ENCODE data around the gene TTLL11. TPM values are rescaled to one million over a fixed set of nuclear protein-coding genes. Genes with fewer than 3 reads are reported as not detected.
"Not testable (repeated sequence)": the region's sequence is repeated elsewhere in the genome, so short reads cannot be mapped to it uniquely, and the experiment has no call there.

The TTLL11 gene
- total RNA-seq, 1 donor from 2014 or later, result 5.3 TPM

- no peak for DNase-seq
Observed at GRCh38 chr9:121999556-121999955, 93.6 kb downstream of the TTLL11 start.

GRCh38 chr9:121998513-121999049, 94.5 kb downstream of the TTLL11 start:
- no peak for DNase-seq

DNA sequence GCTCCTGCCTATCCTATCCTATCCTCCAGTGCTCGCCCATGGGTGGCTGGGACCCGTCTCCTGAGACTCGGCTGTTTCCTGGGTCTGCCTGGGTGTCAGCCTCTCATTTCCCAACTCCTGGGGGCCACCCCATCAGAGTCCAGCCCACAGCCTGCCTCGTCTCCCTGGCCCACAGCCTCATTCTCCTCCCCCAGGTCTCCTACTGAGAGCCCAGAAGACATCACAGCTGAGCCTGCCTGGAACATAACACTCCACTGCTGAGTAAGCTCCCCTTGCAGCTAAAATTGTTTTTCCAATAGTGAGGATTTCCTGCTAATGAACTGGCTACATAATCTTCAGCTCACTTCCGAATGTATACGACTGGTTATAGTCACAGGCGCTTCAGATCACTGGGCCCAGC, 95.3 kb downstream of the TTLL11 start:
- peak; percentile 72 for DNase-seq

DNA sequence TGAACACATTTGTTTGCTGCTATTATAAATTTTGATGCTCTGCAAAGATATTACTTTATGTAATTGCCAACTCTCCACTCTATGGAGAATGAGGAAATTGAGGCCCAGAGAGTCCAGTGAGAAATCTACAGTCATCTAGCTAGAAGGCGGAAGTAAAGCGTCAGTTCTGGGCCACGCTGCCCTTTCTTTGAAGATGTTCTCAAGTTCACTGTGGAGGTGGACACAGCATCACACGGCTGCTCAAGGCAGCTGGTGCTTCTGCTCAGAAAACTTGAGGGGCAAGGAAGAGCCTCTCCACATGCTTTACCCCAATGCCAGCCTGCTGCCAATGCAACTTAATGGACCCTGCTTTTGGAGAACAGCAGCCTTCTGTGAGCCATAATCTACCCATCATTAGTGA, 96.3 kb downstream of the TTLL11 start:
- no peak for DNase-seq

GRCh38 chr9:121995997-121996396, 97.1 kb downstream of the TTLL11 start:
- DNase-seq, result no peak

DNA sequence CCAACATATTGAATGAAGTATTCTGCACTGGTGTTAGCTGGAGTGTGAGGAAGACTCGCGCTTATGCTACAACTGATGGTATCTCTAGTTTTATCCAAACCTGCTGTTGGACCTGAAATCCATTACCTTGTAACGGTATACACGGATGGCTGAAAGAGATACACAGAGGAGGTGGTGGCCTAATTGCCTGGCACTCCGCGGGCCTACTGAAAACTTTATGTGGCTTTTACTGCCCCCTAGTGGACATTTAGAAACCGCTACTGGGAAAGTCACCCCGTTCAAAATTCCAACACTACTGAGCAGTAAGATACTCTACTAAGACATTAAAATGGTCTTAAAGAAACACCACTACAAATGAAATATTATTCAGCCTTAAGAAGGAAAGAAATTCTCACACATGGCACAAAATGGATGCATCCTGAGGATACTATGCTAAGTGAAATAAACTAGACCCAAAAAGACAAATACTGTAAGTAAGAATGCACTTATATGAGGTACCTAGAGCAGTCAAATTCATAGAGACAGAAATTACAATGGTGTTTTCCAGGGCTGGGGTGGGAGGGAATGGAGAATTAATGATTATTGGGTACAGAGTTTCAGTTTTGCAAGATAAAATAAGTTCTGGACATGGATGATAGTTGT, 100.4 kb downstream of the TTLL11 start:
- peak; percentile 85 for DNase-seq

DNA sequence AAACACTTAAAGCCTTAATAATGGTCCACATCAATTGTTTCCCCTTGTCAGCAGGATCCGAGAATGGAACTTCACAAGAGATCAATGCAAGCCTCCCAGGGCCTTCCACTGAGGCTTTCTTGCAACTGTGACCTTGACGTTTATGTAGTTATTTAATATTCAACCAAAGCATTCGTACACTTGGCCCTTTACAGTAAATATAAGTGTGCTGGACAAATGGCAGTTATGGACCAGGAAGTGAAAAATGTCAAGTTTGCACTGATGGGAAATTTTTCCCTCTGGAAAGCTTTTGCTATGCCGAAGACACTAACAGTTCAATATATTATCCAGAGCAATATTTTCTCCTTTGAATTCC, 101.8 kb downstream of the TTLL11 start:
- no peak for DNase-seq

GRCh38 chr9:121990600-121991306, 102.4 kb downstream of the TTLL11 start:
- DNase-seq, result no peak

GRCh38 chr9:121989010-121989409, 104.1 kb downstream of the TTLL11 start:
- DNase-seq, result peak; percentile 51

DNA sequence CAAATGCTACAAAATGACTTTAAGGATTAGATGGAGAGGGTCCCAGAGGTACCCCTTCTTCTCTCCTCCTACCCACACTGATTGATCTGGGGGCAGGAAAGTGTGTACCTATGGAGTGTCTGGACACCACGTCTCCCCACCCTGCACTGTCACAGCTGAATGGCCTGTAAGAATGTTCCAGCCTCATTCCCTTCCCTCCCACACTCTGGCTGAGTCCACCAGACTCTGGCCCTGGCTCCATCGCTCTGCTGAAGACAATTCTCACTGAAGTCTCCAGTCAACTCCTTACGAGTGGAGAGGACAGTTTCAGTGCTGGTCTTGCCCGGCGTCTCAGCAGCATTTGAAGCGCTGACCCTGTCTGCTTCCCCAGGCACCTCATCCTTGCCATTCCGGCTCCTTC, 105.8 kb downstream of the TTLL11 start:
- DNase-seq, result no peak

DNA sequence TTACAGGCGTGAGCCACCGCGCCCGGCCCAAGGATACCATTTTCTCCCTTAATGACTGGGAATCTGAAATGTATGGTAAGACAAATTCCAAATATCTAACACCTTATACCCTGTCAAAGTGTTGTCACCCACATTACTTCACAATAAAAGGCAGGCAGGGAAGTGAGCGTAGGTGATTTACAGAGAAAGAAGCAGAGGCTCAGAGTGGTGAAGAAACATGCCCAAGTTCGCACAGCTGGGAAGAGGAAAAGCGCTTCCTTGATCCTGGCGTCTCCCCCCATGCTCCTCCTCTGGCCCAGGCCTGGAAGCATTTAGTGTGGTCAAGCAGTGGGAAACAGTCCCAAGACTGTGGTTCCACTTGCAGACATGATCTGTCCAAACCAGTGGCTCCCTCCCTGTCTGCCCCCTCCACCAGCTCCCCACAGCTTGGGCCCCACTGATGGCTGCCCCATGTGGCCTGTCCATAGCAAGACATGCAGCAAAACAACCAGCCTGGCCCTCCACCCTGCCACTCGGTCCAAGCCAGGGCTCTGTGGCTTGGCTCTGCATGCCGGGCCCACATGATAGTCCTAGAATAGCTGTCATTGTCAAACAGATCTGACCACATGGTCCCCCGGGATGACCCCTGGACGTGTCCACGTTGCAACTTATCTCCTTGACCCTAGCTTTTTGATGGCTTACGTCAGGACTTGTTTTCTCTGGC, 107.2 kb downstream of the TTLL11 start:
- no peak for DNase-seq

DNA sequence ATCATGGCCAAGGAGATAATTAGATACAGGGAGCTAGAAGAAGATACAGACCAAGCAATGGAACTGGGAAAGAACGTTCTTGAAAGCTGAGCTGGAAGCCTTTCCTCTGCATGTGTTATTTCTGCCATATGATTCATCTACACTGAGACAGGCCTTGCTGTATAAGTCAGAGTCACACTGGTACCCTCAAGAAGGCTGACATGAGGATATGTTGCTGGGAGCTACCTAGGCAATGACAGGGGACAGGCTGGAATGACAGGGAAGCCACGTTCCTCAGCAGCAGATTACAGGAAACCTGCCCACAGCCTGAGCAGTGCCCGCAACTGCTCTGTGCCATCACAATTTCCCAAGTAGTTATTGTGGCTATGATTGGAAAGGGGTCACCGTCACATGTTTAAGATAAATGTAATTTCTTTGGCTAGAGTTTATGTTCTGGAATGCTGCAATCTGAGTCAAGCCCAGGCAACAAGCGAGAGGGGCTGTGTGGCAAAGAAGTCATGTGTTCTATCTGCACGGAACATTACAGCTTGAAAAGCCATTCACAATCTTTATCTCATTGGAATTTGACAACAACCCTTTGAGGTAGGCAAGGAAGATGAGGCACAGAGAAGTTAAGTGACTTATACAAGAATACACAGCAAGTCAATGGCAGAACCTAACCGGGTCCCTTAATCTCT, 108.2 kb downstream of the TTLL11 start:
- no peak for DNase-seq

DNA sequence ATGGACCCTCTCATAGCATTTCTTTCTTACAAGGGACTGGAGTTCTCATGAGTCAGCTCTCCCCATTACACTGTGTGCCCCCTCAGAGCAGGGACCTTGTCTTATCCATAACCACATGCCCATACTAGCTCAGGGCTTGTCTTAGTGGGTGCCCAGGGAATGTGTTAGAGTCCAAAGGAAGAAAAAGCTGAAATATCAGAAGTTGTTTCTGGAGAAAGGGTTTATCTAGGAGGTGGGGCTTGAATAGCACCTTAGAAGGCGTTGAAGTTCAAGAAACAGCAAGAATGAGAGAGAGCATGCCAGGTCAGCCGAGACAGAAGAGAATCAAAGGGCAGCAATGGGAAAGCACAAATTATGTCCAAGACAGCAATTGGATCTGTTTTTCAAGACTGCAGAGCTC, 109.4 kb downstream of the TTLL11 start:
- no peak for DNase-seq

- no peak for DNase-seq
Observed at GRCh38 chr9:121981118-121981883, 111.8 kb downstream of the TTLL11 start.

- not testable (repeated sequence) for DNase-seq
Observed at GRCh38 chr9:121980665-121981064, 112.4 kb downstream of the TTLL11 start.

DNA sequence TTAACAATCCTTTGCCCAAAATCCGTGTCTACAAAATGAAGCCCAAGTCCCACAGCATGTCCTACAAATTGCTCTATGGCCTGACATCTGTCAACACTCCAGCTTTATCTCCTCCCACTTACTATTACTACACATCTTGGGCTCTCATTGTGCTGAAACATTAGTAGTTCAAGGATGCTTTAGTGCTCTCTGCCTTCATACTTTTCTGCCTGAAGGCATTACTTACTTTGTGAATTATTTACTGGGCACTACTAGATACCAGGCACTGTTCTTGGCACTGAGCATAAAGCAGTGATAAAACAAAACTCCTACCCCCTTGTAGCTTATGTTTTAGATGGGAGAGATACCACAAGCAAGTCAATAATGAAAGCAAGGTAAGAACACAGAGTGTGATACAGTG, 113.4 kb downstream of the TTLL11 start:
- DNase-seq, result no peak

- peak; percentile 8 for DNase-seq
Observed at GRCh38 chr9:121976751-121977150, 116.4 kb downstream of the TTLL11 start.

GRCh38 chr9:121975801-121976277, 117.3 kb downstream of the TTLL11 start:
- no peak for DNase-seq

DNA sequence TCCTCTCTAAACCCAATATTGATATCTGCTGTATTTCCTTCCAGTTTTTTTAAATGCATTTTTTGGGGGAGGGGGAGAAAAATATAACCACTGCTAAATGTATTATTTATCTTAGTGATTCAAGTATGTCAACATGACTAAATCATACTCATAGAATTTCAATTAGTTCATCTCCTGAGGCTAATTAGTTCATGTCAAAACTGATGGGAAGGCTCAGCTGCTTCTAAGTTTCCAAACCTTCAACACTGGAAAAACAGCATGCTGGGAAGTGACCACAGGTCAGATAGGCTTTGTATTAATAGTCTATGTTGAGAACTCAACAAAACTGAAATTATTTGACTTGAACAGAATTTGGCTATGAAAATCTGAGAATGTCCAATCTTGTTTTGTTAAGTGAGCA, 118.7 kb downstream of the TTLL11 start:
- DNase-seq, result no peak

DNA sequence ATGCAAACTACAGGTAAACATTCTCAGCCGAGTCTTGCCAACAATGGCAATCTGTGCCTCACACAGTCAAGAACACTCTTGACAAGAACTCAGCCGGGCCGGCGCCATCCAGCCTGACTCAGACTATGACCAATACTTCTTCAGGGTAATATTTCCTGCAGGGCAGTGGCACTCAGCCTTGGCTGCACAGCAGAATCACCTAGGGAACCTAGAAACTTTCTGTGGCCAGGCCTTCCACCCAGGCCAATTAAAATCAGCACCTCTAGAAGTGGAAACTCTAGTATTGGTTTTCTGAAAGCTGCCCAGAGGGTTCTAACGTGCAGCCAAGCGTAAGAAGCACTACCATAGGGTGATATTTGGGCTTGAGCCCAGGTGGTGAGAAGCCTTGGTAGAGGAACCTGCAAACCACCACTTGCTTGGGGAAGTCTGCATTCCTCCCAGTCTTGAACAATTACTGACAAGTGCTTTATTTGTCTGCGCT, 120.6 kb downstream of the TTLL11 start:
- DNase-seq, result peak; percentile 85

GRCh38 chr9:121968056-121968455, 125.1 kb downstream of the TTLL11 start:
- no peak for DNase-seq

DNA sequence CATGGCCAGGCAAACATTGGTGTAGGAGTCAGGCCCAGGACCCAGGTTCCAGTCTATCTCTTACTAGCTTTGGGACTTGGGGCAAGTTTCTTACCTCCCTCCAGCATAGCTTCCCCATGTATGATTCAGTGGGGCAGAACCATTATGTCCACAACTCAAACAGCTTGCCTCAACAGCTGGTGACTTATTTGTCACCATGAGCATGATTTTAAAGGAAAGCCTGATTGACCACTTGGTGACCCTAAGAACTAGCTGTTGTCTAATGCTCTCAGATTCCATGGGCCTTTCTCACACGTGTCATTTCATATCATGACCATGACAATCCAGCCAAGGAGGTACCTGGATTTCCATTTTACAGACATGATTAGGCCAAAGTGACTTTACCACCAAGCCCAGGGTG, 126.4 kb downstream of the TTLL11 start:
- DNase-seq, result no peak
